Hepatocyte (in vitro differentiated cells): Measurements from ENCODE around the gene SIX1.

Experiments used
- CTCF ChIP-seq: fragments of 200-600 bp; sonication (generic); IDR thresholded peaks from 2 replicates; pipeline ENCODE4 v1.5.1; 2016; ENCODE audit warnings: antibody characterized with exemption, mild to moderate bottlenecking; ENCODE audit not compliant: poor library complexity
- EZH2 ChIP-seq: fragments of 200-600 bp; sonication (generic); IDR thresholded peaks from 2 replicates; pipeline ENCODE4 v1.6.1; 2016; ENCODE audit warnings: antibody characterized with exemption, mild to moderate bottlenecking, borderline replicate concordance
- EZH2phosphoT487 ChIP-seq: fragments of 200-600 bp; sonication (generic); IDR thresholded peaks from one replicate; pipeline ENCODE4 v1.6.1; 2018; ENCODE audit warnings: antibody characterized with exemption, mild to moderate bottlenecking, low read depth, moderate library complexity; ENCODE audit not compliant: unreplicated experiment, severe bottlenecking

- TF ChIP-seq CTCF (no peak), EZH2 (peak; percentile 53), EZH2phosphoT487 (peak; percentile 51)
These were observed 6.8 kb downstream of the SIX1 start for GRCh38 chr14:60642270-60643140.
